H9 (cell line): ENCODE measurements around the gene RBMS2. TPM values are rescaled to one million over a fixed set of nuclear protein-coding genes. Genes with fewer than 3 reads are reported as not detected.
A peak's percentile ranks its signal among the peaks of the same experiment; 100 is the strongest.

ENCODE experiments used
- DNase-seq: peaks from one replicate; pipeline ENCODE4 v3.0.0-alpha.2; 2017
- H2AFZ ChIP-seq: one replicate; pipeline ENCODE4 v1.6.1; 2013; ENCODE audit warnings: mild to moderate bottlenecking, low read length, control low read depth, moderate library complexity
- H2AK5ac ChIP-seq: 2 replicates; pipeline ENCODE4 v1.6.1; 2013; ENCODE audit warnings: low read length, control low read depth, mixed read lengths; ENCODE audit not compliant: insufficient read length
- H2BK120ac ChIP-seq: one replicate; pipeline ENCODE4 v1.6.1; 2013; ENCODE audit warnings: low read depth, mild to moderate bottlenecking, low read length, control low read depth, inconsistent platforms; ENCODE audit not compliant: poor library complexity, severe bottlenecking
- H2BK12ac ChIP-seq: 2 replicates; pipeline ENCODE4 v1.6.1; 2013; ENCODE audit warnings: low read length, control low read depth, mixed read lengths, low read depth; ENCODE audit not compliant: insufficient read length
- H2BK15ac ChIP-seq: 2 replicates; pipeline ENCODE4 v1.6.1; 2013; ENCODE audit warnings: low read depth, low read length, control low read depth
- H2BK20ac ChIP-seq: one replicate; pipeline ENCODE4 v1.6.1; 2013; ENCODE audit warnings: low read depth, mild to moderate bottlenecking, low read length, control low read depth, inconsistent platforms; ENCODE audit not compliant: poor library complexity, severe bottlenecking
- H2BK5ac ChIP-seq: 2 replicates; pipeline ENCODE4 v1.6.1; 2013; ENCODE audit warnings: low read length, control low read depth, mixed read lengths; ENCODE audit not compliant: insufficient read length
- H3K14ac ChIP-seq: 2 replicates; pipeline ENCODE4 v1.6.1; 2013; ENCODE audit warnings: low read length, control low read depth; ENCODE audit not compliant: insufficient read depth
- H3K18ac ChIP-seq: 2 replicates; pipeline ENCODE4 v1.6.1; 2013; ENCODE audit warnings: low read depth, mild to moderate bottlenecking, mixed read lengths, low read length, control low read depth; ENCODE audit not compliant: insufficient read length
- H3K23ac ChIP-seq: 2 replicates; pipeline ENCODE4 v1.6.1; 2013; ENCODE audit warnings: low read length, control low read depth, mixed read lengths, low read depth; ENCODE audit not compliant: insufficient read length
- H3K23me2 ChIP-seq: 2 replicates; pipeline ENCODE4 v1.6.1; 2013; ENCODE audit warnings: low read depth, mild to moderate bottlenecking, mixed read lengths, low read length, control low read depth; ENCODE audit not compliant: insufficient read length, poor library complexity, severe bottlenecking
- H3K27ac ChIP-seq: 2 replicates; pipeline ENCODE4 v1.5.1; 2013; ENCODE audit warnings: low read length, control low read depth, mixed read lengths, low read depth; ENCODE audit not compliant: insufficient read length
- H3K27me3 ChIP-seq: 2 replicates; pipeline ENCODE4 v1.6.1; 2013; ENCODE audit warnings: low read length, control low read depth, inconsistent platforms; ENCODE audit not compliant: insufficient read depth
- H3K4ac ChIP-seq: 2 replicates; pipeline ENCODE4 v1.6.1; 2013; ENCODE audit warnings: low read depth, mild to moderate bottlenecking, control low read depth, inconsistent platforms, low read length, moderate library complexity
- H3K4me1 ChIP-seq: 2 replicates; pipeline ENCODE4 v1.6.1; 2013; ENCODE audit warnings: low read length, control low read depth, inconsistent platforms; ENCODE audit not compliant: insufficient read depth
- H3K4me2 ChIP-seq: 2 replicates; pipeline ENCODE4 v1.6.1; 2013; ENCODE audit warnings: low read length, control low read depth, mixed read lengths; ENCODE audit not compliant: insufficient read length, insufficient read depth
- H3K56ac ChIP-seq: 2 replicates; pipeline ENCODE4 v1.6.1; 2013; ENCODE audit warnings: low read depth, mild to moderate bottlenecking, mixed read lengths, low read length, control low read depth; ENCODE audit not compliant: insufficient read length
- H3K79me1 ChIP-seq: 2 replicates; pipeline ENCODE4 v1.6.1; 2013; ENCODE audit warnings: low read depth, mild to moderate bottlenecking, moderate library complexity, low read length, control low read depth, inconsistent platforms; ENCODE audit not compliant: insufficient read depth, poor library complexity, severe bottlenecking
- H3K79me2 ChIP-seq: 2 replicates; pipeline ENCODE4 v1.6.1; 2013; ENCODE audit warnings: low read length, control low read depth, inconsistent platforms; ENCODE audit not compliant: insufficient read depth
- H3K9ac ChIP-seq: 2 replicates; pipeline ENCODE4 v1.6.1; 2013; ENCODE audit warnings: low read length, control low read depth, mixed read lengths; ENCODE audit not compliant: insufficient read length; ENCODE audit errors: extremely low read depth
- H3K9me3 ChIP-seq: one replicate; pipeline ENCODE4 v1.6.1; 2013; ENCODE audit warnings: low read depth, low read length, inconsistent platforms; ENCODE audit not compliant: control insufficient read depth
- H3T11ph ChIP-seq: one replicate; pipeline ENCODE4 v1.6.1; 2013; ENCODE audit warnings: mild to moderate bottlenecking, low read length, control low read depth, inconsistent platforms
- H4K20me1 ChIP-seq: one replicate; pipeline ENCODE4 v1.6.1; 2013; ENCODE audit not compliant: control insufficient read depth, insufficient read length, insufficient read depth
- H4K5ac ChIP-seq: 2 replicates; pipeline ENCODE4 v1.6.1; 2013; ENCODE audit warnings: low read depth, mild to moderate bottlenecking, mixed read lengths, low read length, control low read depth; ENCODE audit not compliant: insufficient read length
- H4K8ac ChIP-seq: replicated peaks from 2 replicates; pipeline ENCODE4 v1.6.1; 2013; ENCODE audit warnings: low read length, control low read depth, mixed read lengths, low read depth; ENCODE audit not compliant: insufficient read length
- H4K91ac ChIP-seq: 2 replicates; pipeline ENCODE4 v1.6.1; 2013; ENCODE audit warnings: low read depth, mild to moderate bottlenecking, moderate library complexity, mixed read lengths, low read length, control low read depth; ENCODE audit not compliant: insufficient read length
- H3K27ac Mint-ChIP-seq, 3 experiments: 2 replicates in 2 of 3; 3 replicates in 1 of 3; pipeline ENCODE4 v1.8.0; 2020 to 2021; ENCODE audit warnings: mixed read lengths in 3 of 3, mild to moderate bottlenecking in 1 of 3, moderate library complexity in 1 of 3
- H3K27me3 Mint-ChIP-seq: 2 replicates; pipeline ENCODE4 v1.8.0; 2021; ENCODE audit warnings: low read depth, mild to moderate bottlenecking, moderate library complexity, mixed read lengths
- H3K36me3 Mint-ChIP-seq, 3 experiments: 2 replicates in 2 of 3; 3 replicates in 1 of 3; pipeline ENCODE4 v1.8.0; 2020 to 2021; ENCODE audit warnings: low read depth in 3 of 3, mixed read lengths in 3 of 3; ENCODE audit not compliant: insufficient read depth in 1 of 3
- H3K4me1 Mint-ChIP-seq, 2 experiments: 2 replicates each; pipeline ENCODE4 v1.8.0; 2020; ENCODE audit warnings: mixed read lengths in 2 of 2
- H3K4me3 Mint-ChIP-seq, 2 experiments: 2 replicates in 1 of 2; 3 replicates in 1 of 2; pipeline ENCODE4 v1.8.0; 2020 to 2021; ENCODE audit warnings: mild to moderate bottlenecking in 2 of 2, mixed read lengths in 2 of 2, moderate library complexity in 1 of 2
- H3K9me3 Mint-ChIP-seq, 2 experiments: 2 replicates in 1 of 2; 3 replicates in 1 of 2; pipeline ENCODE4 v1.8.0; 2020; ENCODE audit warnings: mild to moderate bottlenecking in 2 of 2, mixed read lengths in 2 of 2, moderate library complexity in 1 of 2
- WGBS: extraction: QIAGEN DNeasy Blood & Tissue Kit; methylation state at CpG from one replicate; pipeline ENCODE4 v1.1.7; 2013; ENCODE audit warnings: missing lambda C conversion rate, low lambda C conversion rate, mixed read lengths; ENCODE audit not compliant: insufficient read length; ENCODE audit errors: extremely low coverage; 5-methylcytosine and 5-hydroxymethylcytosine counted together
- total RNA-seq: library from RNA; stranded (reverse); gene quantifications from 2 replicates; pipeline ENCODE4 v1.2.1, GENCODE V29; 2021
- TF ChIP-seq, protein P1 (sequence below): fragments of 200-600 bp; sonication (generic); conservative IDR thresholded peaks from 3 replicates; pipeline ENCODE4 v1.8.0; 2021; ENCODE audit warnings: antibody characterized with exemption, mild to moderate bottlenecking

RBMS2 gene
- total RNA-seq, 1 experiment from 2014 or later = 9.5 TPM

DNA sequence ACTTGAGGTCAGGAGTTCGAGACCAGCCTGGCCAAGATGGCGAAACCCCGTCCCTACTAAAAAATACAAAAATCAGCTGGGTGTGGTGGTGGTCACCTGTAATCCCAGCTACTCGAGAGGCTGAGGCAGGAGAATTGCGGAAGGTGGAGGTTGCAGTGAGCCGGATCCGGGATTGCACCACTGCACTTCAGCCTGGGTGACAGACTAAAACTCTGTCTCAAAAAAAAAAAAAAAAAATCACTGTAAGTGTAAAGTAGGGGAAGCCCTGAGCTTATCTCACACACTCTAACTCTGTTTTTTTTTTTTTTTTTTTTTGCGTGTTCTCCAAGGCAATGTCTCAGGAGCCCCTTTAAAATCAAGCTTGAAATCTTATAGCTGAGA, 421 bp upstream of the RBMS2 start:
- Histone ChIP-seq H3K9me3 (no peaks in the 10 kb centered on the region), H3K14ac (no peak overlapping the region), H2AK5ac (no peak overlapping the region), H4K5ac (no peak overlapping the region), H2BK12ac (no peak overlapping the region), H4K91ac (no peak overlapping the region), H3K9ac (no peak overlapping the region), H3K23me2 (peaks cover 5% of the 10 kb centered on the region), H3K4ac (no peak overlapping the region), H2BK20ac (peak overlapping the region; percentile 97), H3K27ac (no peak overlapping the region), H3K18ac (no peak overlapping the region), H2AFZ (no peak overlapping the region), H2BK5ac (no peak overlapping the region), H2BK120ac (no peak overlapping the region), H3K4me2 (no peak overlapping the region), H3K27me3 (no peaks in the 10 kb centered on the region), H2BK15ac (no peak overlapping the region), H3K79me1 (peaks cover 3% of the 10 kb centered on the region), H4K20me1 (no peaks in the 10 kb centered on the region), H4K8ac (no peak overlapping the region), H3K56ac (no peak overlapping the region), H3T11ph (no peak overlapping the region), H3K79me2 (no peaks in the 10 kb centered on the region; the same call in 1 of the 2 replicates), H3K4me1 (no peaks in the 10 kb centered on the region), H3K23ac (no peak overlapping the region)
- H3K4me1 Mint-ChIP-seq = peaks cover 18 to 27% of the 10 kb centered on the region in 2 experiments
- DNase-seq = no peak
- H3K27me3 Mint-ChIP-seq = no peaks in the 10 kb centered on the region
- TF ChIP-seq, protein P1, sequence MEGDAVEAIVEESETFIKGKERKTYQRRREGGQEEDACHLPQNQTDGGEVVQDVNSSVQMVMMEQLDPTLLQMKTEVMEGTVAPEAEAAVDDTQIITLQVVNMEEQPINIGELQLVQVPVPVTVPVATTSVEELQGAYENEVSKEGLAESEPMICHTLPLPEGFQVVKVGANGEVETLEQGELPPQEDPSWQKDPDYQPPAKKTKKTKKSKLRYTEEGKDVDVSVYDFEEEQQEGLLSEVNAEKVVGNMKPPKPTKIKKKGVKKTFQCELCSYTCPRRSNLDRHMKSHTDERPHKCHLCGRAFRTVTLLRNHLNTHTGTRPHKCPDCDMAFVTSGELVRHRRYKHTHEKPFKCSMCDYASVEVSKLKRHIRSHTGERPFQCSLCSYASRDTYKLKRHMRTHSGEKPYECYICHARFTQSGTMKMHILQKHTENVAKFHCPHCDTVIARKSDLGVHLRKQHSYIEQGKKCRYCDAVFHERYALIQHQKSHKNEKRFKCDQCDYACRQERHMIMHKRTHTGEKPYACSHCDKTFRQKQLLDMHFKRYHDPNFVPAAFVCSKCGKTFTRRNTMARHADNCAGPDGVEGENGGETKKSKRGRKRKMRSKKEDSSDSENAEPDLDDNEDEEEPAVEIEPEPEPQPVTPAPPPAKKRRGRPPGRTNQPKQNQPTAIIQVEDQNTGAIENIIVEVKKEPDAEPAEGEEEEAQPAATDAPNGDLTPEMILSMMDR = no peak
- peak overlapping the region; percentile 81 to 87; a peak in 3 of 5 replicates for H3K4me3 Mint-ChIP-seq
- no CpG with 5 or more reads among the region's 8 CpGs for WGBS
- H3K9me3 Mint-ChIP-seq = no peaks in the 10 kb centered on the region
- peak overlapping the region in 1 of 3 experiments; percentile 73; a peak in 2 of 7 replicates for H3K27ac Mint-ChIP-seq
- H3K36me3 Mint-ChIP-seq = no peaks in the 10 kb centered on the region
